GM12874 (cell line): Measurements from ENCODE around the gene MACROH2A1.

ENCODE experiments used
- CTCF ChIP-seq: IDR thresholded peaks from 2 replicates; pipeline ENCODE4 v1.5.1; 2011; ENCODE audit warnings: low read depth, mild to moderate bottlenecking, control low read depth, low read length, moderate library complexity; ENCODE audit not compliant: insufficient read depth

MACROH2A1 gene

GRCh38 chr5:135304352-135305221 lies 94.4 kb downstream of the MACROH2A1 start:
- TF ChIP-seq CTCF, result no peak

- no peak for TF ChIP-seq CTCF
Measured at GRCh38 chr5:135303582-135304173, 95.4 kb downstream of the MACROH2A1 start.

- no peak for TF ChIP-seq CTCF
Measured at GRCh38 chr5:135296900-135297816, 101.9 kb downstream of the MACROH2A1 start.

GRCh38 chr5:135295852-135296251 lies 103.2 kb downstream of the MACROH2A1 start:
- TF ChIP-seq CTCF, result no peak

- TF ChIP-seq CTCF, result no peak
Measured at GRCh38 chr5:135294793-135295192, 104.2 kb downstream of the MACROH2A1 start.

GRCh38 chr5:135289651-135290050 lies 109.4 kb downstream of the MACROH2A1 start:
- TF ChIP-seq CTCF, result no peak

GRCh38 chr5:135287551-135287950 lies 111.5 kb downstream of the MACROH2A1 start:
- TF ChIP-seq CTCF, result no peak
